ENCODE results near the gene RASSF8. TPM values are rescaled to one million over a fixed set of nuclear protein-coding genes. Genes with fewer than 3 reads are reported as not detected.

Gene RASSF8
- total RNA-seq, 4 donors from 2014 or later = 56.8 to 81.0 (median 77.3) TPM

GRCh38 chr12:25982416-25982815, 23.9 kb downstream of the RASSF8 start:
- DNase-seq (ENCODE audit: extremely low spot score) = no peak
- Histone ChIP-seq H3K27ac (replicated peaks in 1 of 4) (no peak overlapping the region), H3K36me3 (no peaks in the 10 kb centered on the region), H3K9me3 (no peaks in the 10 kb centered on the region), H3K4me1 (peaks cover 55 to 89% (median 85%) of the 10 kb centered on the region in 4 donors), H3K4me3 (no peak overlapping the region), H3K27me3 (no peaks in the 10 kb centered on the region)
- TF ChIP-seq POLR2AphosphoS5 (IDR thresholded peaks at IDR 0.05) (no peak), CTCF (IDR thresholded peaks at IDR 0.05) (no peak), EP300 (IDR thresholded peaks at IDR 0.05) (no peak), POLR2A (IDR thresholded peaks at IDR 0.05; ENCODE audit: low read depth) (no peak)
- 0% methylated on average over 1 of the region's 1 CpG for WGBS
- intact Hi-C loops (cut with DNase I) = no loop called here

GRCh38 chr12:25983625-25984024, 25.1 kb downstream of the RASSF8 start:
- no peaks in the 10 kb centered on the region for H3K36me3 ChIP-seq
- intact Hi-C loops (cut with DNase I) = no loop called here
- H3K9me3 ChIP-seq = no peaks in the 10 kb centered on the region
- 82% methylated on average over 4 of the region's 4 CpGs for WGBS
- H3K27ac ChIP-seq (replicated peaks in 1 of 4) = peak overlapping the region in 1 of 4 donors; percentile 64
- no peak for TF ChIP-seq CTCF (IDR thresholded peaks at IDR 0.05)
- TF ChIP-seq POLR2A (IDR thresholded peaks at IDR 0.05; ENCODE audit: low read depth) = no peak
- no peak for TF ChIP-seq POLR2AphosphoS5 (IDR thresholded peaks at IDR 0.05)
- no peak for TF ChIP-seq EP300 (IDR thresholded peaks at IDR 0.05)
- no peaks in the 10 kb centered on the region for H3K27me3 ChIP-seq
- no peak overlapping the region for H3K4me3 ChIP-seq
- DNase-seq (ENCODE audit: extremely low spot score) = no peak
- H3K4me1 ChIP-seq = peaks cover 45 to 88% (median 83%) of the 10 kb centered on the region in 4 donors

GRCh38 chr12:25984759-25985158, 26.3 kb downstream of the RASSF8 start:
- intact Hi-C loops (cut with DNase I) = no loop called here
- TF ChIP-seq EP300 (IDR thresholded peaks at IDR 0.05) = no peak
- no peak for TF ChIP-seq POLR2A (IDR thresholded peaks at IDR 0.05; ENCODE audit: low read depth)
- TF ChIP-seq POLR2AphosphoS5 (IDR thresholded peaks at IDR 0.05) = no peak
- TF ChIP-seq CTCF (IDR thresholded peaks at IDR 0.05) = no peak
- no peak overlapping the region for H3K4me3 ChIP-seq
- DNase-seq (ENCODE audit: extremely low spot score) = no peak
- H3K9me3 ChIP-seq = no peaks in the 10 kb centered on the region
- H3K27me3 ChIP-seq = no peaks in the 10 kb centered on the region
- 51% methylated on average over 2 of the region's 2 CpGs for WGBS
- H3K4me1 ChIP-seq = peaks cover 35 to 83% (median 77%) of the 10 kb centered on the region in 4 donors
- peak overlapping the region; percentile 54 to 67 (median 64) for H3K27ac ChIP-seq (replicated peaks in 1 of 4)
- no peaks in the 10 kb centered on the region for H3K36me3 ChIP-seq

GRCh38 chr12:25985316-25986175, 27.1 kb downstream of the RASSF8 start:
- Histone ChIP-seq H3K36me3 (no peaks in the 10 kb centered on the region), H3K4me1 (peaks cover 35 to 82% (median 74%) of the 10 kb centered on the region in 4 donors), H3K27ac (replicated peaks in 1 of 4) (peak overlapping the region; percentile 54 to 67 (median 64)), H3K4me3 (no peak overlapping the region), H3K9me3 (no peaks in the 10 kb centered on the region), H3K27me3 (no peaks in the 10 kb centered on the region)
- 60% methylated on average over 8 of the region's 8 CpGs for WGBS
- intact Hi-C loops (cut with DNase I) = no loop called here
- TF ChIP-seq EP300 (IDR thresholded peaks at IDR 0.05) (no peak), CTCF (IDR thresholded peaks at IDR 0.05) (no peak), POLR2A (IDR thresholded peaks at IDR 0.05; ENCODE audit: low read depth) (no peak), POLR2AphosphoS5 (IDR thresholded peaks at IDR 0.05) (no peak)
- DNase-seq (ENCODE audit: extremely low spot score) = no peak

All from esophagus muscularis mucosa (tissue), 4 donors.